DND-41 (cell line): ENCODE measurements around the gene PNMT.
A peak's percentile ranks its signal among the peaks of the same experiment; 100 is the strongest.

Experiments
- ATAC-seq: fragments of 200-7000 bp; cut with Tn5 transposase; 3 replicates; pipeline ENCODE4 v1.9.1; 2021; ENCODE audit warnings: low read depth; ENCODE audit not compliant: insufficient read depth
- DNase-seq: peaks from one replicate; pipeline ENCODE4 v3.0.0-alpha.2; 2020
- H2AFZ ChIP-seq: 2 replicates; pipeline ENCODE4 v1.6.0; 2012; ENCODE audit warnings: low read depth, low read length
- H3K27ac ChIP-seq: 2 replicates; pipeline ENCODE4 v1.5.1; 2012; ENCODE audit warnings: low read length, inconsistent platforms
- H3K27me3 ChIP-seq: fragments of 200-600 bp; sonication (generic); 2 replicates; pipeline ENCODE4 v1.6.0; 2012; ENCODE audit warnings: low read length, mild to moderate bottlenecking, inconsistent platforms; ENCODE audit not compliant: insufficient read depth, poor library complexity
- H3K36me3 ChIP-seq: 2 replicates; pipeline ENCODE4 v1.5.1; 2012; ENCODE audit warnings: low read length, inconsistent platforms; ENCODE audit not compliant: insufficient read depth
- H3K4me1 ChIP-seq: 2 replicates; pipeline ENCODE4 v1.5.1; 2012; ENCODE audit warnings: mild to moderate bottlenecking, low read length; ENCODE audit not compliant: insufficient read depth
- H3K4me2 ChIP-seq: 2 replicates; pipeline ENCODE4 v1.6.0; 2012; ENCODE audit warnings: mild to moderate bottlenecking, moderate library complexity, low read length, inconsistent platforms; ENCODE audit not compliant: insufficient read depth
- H3K4me3 ChIP-seq, 2 experiments: fragments of 200-600 bp in 1 of 2; shearing (Covaris generic) in 1 of 2; 2 replicates each; pipeline ENCODE4 v1.5.1; 2012 to 2016; ENCODE audit warnings: inconsistent platforms in 2 of 2, low read length in 2 of 2, mild to moderate bottlenecking in 2 of 2, low read depth in 1 of 2, moderate library complexity in 1 of 2
- H3K79me2 ChIP-seq: 2 replicates; pipeline ENCODE4 v1.6.0; 2012; ENCODE audit warnings: low read length, inconsistent platforms; ENCODE audit not compliant: insufficient read depth
- H3K9ac ChIP-seq: 2 replicates; pipeline ENCODE4 v1.6.0; 2012; ENCODE audit warnings: low read depth, mild to moderate bottlenecking, inconsistent platforms, low read length, moderate library complexity
- H3K9me3 ChIP-seq: 2 replicates; pipeline ENCODE4 v1.5.1; 2012; ENCODE audit warnings: low read length, moderate library complexity, mild to moderate bottlenecking, inconsistent platforms; ENCODE audit not compliant: insufficient read depth, severe bottlenecking
- H4K20me1 ChIP-seq: 2 replicates; pipeline ENCODE4 v1.6.0; 2012; ENCODE audit warnings: low read length; ENCODE audit not compliant: insufficient read depth
- CTCF ChIP-seq: IDR thresholded peaks from 2 replicates; pipeline ENCODE4 v1.5.1; 2012; ENCODE audit warnings: borderline replicate concordance, low read length, moderate library complexity, mild to moderate bottlenecking; ENCODE audit not compliant: poor library complexity, severe bottlenecking; ENCODE audit errors: extremely low read depth
- EZH2 ChIP-seq: IDR thresholded peaks from 3 replicates; pipeline ENCODE4 v1.6.1; 2012; ENCODE audit warnings: borderline replicate concordance, low read depth, mild to moderate bottlenecking, moderate library complexity, low read length, inconsistent platforms; ENCODE audit not compliant: severe bottlenecking

The PNMT gene

GRCh38 chr17:39636587-39636926 lies 31.7 kb upstream of the PNMT start:
- Histone ChIP-seq H3K27ac (peak overlapping the region; percentile 82), H3K4me1 (peaks cover 38% of the 10 kb centered on the region), H2AFZ (peak overlapping the region; percentile 82), H3K4me2 (peak overlapping the region; percentile 82), H3K9me3 (no peaks in the 10 kb centered on the region), H3K9ac (peak overlapping the region; percentile 74), H3K4me3 (peak overlapping the region; percentile 80 to 88; a peak in 3 of 4 replicates), H4K20me1 (peaks cover 25% of the 10 kb centered on the region), H3K36me3 (peaks cover 12% of the 10 kb centered on the region), H3K79me2 (peaks cover 46% of the 10 kb centered on the region), H3K27me3 (no peaks in the 10 kb centered on the region)
- ATAC-seq (peak; percentile 27), DNase-seq (no peak)
- TF ChIP-seq CTCF (no peak), EZH2 (no peak)

- peak within 1 kb of the TSS; percentile 82 for H2AFZ ChIP-seq
- H3K9me3 ChIP-seq: no peaks in the 10 kb centered on the region
- DNase-seq (peak; percentile 91), ATAC-seq (peak; percentile 90)
- peak within 1 kb of the TSS; percentile 82 for H3K27ac ChIP-seq
- peak within 1 kb of the TSS; percentile 74 for H3K9ac ChIP-seq
- TF ChIP-seq CTCF (peak; percentile 23), EZH2 (no peak)
- H3K79me2 ChIP-seq: peaks cover 52% of the 10 kb centered on the region
- H3K4me1 ChIP-seq: peaks cover 38% of the 10 kb centered on the region
- peaks cover 31% of the 10 kb centered on the region for H4K20me1 ChIP-seq
- H3K36me3 ChIP-seq: peaks cover 12% of the 10 kb centered on the region
- H3K4me3 ChIP-seq: peak within 1 kb of the TSS; percentile 80 to 88
- no peaks in the 10 kb centered on the region for H3K27me3 ChIP-seq
- peak within 1 kb of the TSS; percentile 82 for H3K4me2 ChIP-seq
Measured at GRCh38 chr17:39636927-39637736, 31.1 kb upstream of the PNMT start, which contains the start of gene STARD3. Gene STARD3, plus strand, starts transcription at chr17:39637144. Its CDS starts 16,388 bp downstream, at chr17:39653532.

GRCh38 chr17:39638317-39638716 lies 29.9 kb upstream of the PNMT start:
- peaks cover 64% of the 10 kb centered on the region for H3K79me2 ChIP-seq
- no peak for ATAC-seq

More at GRCh38 chr17:39638317-39638716, 29.9 kb upstream of the PNMT start:
- Histone ChIP-seq H2AFZ (no peak overlapping the region), H3K27ac (peak overlapping the region; percentile 82), H4K20me1 (peaks cover 43% of the 10 kb centered on the region), H3K9ac (peak overlapping the region; percentile 74), H3K4me3 (peak overlapping the region; percentile 80 to 88; a peak in 3 of 4 replicates), H3K4me1 (peaks cover 38% of the 10 kb centered on the region), H3K27me3 (no peaks in the 10 kb centered on the region), H3K9me3 (no peaks in the 10 kb centered on the region), H3K36me3 (peaks cover 12% of the 10 kb centered on the region), H3K4me2 (peak overlapping the region; percentile 82)
- no peak for DNase-seq
- TF ChIP-seq EZH2 (no peak), CTCF (no peak)
